Measurements from ENCODE around the gene SLC25A41. TPM values are rescaled to one million over a fixed set of nuclear protein-coding genes. Genes with fewer than 3 reads are reported as not detected.

The SLC25A41 gene
- polyA plus RNA-seq, 1 donor from 2014 or later: 3.8 TPM

DNA sequence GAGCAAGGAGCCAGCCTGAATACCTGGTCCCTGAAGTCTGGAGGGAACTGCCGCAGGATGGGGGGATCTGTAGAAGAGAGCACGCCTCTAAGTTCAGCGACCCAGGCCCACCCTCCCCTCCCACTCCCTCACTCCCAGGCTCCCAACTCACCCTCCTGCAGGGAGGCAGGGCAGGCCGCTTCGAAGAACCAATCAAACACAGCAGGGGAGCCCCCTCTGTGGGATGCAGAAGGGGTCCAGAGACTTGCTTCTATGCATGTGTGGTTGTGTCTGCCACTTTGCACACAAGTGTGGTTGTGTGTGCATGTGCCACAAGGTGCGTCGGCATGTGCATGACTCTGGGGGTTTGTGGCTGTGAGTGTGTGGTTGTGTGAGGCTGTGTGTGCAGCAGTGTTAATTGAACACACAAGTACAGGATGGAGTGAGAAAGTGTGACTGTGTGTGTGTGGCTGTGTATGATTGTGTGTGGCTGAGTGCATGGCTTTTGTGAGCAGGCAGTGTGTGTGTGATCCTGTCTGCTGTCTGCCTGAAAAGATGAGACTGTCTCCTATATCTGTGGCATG lies 46.4 kb upstream of the SLC25A41 start:
- Histone ChIP-seq H4K20me1 (ENCODE audit: insufficient read depth) (no peaks in the 10 kb centered on the region), H3F3A (ENCODE audit: insufficient read depth, low read length, poor library complexity, severe bottlenecking) (no peaks in the 10 kb centered on the region), H3K9me3 (ENCODE audit: low read length) (no peaks in the 10 kb centered on the region), H3K27ac (ENCODE audit: low read length) (no peak overlapping the region), H3K79me2 (replicated peaks; ENCODE audit: insufficient read depth, low read length) (no peaks in the 10 kb centered on the region), H3K4me3 (ENCODE audit: low read length) (no peak overlapping the region), H2AFZ (ENCODE audit: low read depth, low read length) (no peak overlapping the region), H3K9ac (ENCODE audit: low read length) (no peak overlapping the region), H3K4me2 (ENCODE audit: low read length) (no peak overlapping the region), H3K9me2 (ENCODE audit: insufficient read depth, low read length) (no peaks in the 10 kb centered on the region), H3K36me3 (ENCODE audit: insufficient read depth, low read length) (no peaks in the 10 kb centered on the region), H3K27me3 (ENCODE audit: insufficient read depth, low read depth, low read length) (peaks cover 17% of the 10 kb centered on the region)
- TF ChIP-seq POLR2AphosphoS5 (IDR thresholded peaks at IDR 0.05): no peak
- no peak for TF ChIP-seq MXI1 (conservative IDR thresholded peaks at IDR 0.05; ENCODE audit: poor library complexity, severe bottlenecking)
- no peak for TF ChIP-seq EP300 (conservative IDR thresholded peaks at IDR 0.05; ENCODE audit: poor library complexity, severe bottlenecking)
- no peak for TF ChIP-seq TAF1 (IDR thresholded peaks at IDR 0.05; ENCODE audit: low read depth)
- no peak for TF ChIP-seq RAD21 (conservative IDR thresholded peaks at IDR 0.05)
- TF ChIP-seq, protein P1, sequence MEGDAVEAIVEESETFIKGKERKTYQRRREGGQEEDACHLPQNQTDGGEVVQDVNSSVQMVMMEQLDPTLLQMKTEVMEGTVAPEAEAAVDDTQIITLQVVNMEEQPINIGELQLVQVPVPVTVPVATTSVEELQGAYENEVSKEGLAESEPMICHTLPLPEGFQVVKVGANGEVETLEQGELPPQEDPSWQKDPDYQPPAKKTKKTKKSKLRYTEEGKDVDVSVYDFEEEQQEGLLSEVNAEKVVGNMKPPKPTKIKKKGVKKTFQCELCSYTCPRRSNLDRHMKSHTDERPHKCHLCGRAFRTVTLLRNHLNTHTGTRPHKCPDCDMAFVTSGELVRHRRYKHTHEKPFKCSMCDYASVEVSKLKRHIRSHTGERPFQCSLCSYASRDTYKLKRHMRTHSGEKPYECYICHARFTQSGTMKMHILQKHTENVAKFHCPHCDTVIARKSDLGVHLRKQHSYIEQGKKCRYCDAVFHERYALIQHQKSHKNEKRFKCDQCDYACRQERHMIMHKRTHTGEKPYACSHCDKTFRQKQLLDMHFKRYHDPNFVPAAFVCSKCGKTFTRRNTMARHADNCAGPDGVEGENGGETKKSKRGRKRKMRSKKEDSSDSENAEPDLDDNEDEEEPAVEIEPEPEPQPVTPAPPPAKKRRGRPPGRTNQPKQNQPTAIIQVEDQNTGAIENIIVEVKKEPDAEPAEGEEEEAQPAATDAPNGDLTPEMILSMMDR (IDR thresholded peaks at IDR 0.05; ENCODE audit: poor library complexity, severe bottlenecking): no peak
- TF ChIP-seq EZH2 (IDR thresholded peaks at IDR 0.05; ENCODE audit: borderline replicate concordance, insufficient read depth, low read length, poor library complexity, severe bottlenecking): no peak
- TF ChIP-seq SMC3 (conservative IDR thresholded peaks at IDR 0.05; ENCODE audit: poor library complexity): no peak
- TF ChIP-seq, protein P2, sequence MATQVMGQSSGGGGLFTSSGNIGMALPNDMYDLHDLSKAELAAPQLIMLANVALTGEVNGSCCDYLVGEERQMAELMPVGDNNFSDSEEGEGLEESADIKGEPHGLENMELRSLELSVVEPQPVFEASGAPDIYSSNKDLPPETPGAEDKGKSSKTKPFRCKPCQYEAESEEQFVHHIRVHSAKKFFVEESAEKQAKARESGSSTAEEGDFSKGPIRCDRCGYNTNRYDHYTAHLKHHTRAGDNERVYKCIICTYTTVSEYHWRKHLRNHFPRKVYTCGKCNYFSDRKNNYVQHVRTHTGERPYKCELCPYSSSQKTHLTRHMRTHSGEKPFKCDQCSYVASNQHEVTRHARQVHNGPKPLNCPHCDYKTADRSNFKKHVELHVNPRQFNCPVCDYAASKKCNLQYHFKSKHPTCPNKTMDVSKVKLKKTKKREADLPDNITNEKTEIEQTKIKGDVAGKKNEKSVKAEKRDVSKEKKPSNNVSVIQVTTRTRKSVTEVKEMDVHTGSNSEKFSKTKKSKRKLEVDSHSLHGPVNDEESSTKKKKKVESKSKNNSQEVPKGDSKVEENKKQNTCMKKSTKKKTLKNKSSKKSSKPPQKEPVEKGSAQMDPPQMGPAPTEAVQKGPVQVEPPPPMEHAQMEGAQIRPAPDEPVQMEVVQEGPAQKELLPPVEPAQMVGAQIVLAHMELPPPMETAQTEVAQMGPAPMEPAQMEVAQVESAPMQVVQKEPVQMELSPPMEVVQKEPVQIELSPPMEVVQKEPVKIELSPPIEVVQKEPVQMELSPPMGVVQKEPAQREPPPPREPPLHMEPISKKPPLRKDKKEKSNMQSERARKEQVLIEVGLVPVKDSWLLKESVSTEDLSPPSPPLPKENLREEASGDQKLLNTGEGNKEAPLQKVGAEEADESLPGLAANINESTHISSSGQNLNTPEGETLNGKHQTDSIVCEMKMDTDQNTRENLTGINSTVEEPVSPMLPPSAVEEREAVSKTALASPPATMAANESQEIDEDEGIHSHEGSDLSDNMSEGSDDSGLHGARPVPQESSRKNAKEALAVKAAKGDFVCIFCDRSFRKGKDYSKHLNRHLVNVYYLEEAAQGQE (IDR thresholded peaks at IDR 0.05; ENCODE audit: borderline replicate concordance): no peak

DNA sequence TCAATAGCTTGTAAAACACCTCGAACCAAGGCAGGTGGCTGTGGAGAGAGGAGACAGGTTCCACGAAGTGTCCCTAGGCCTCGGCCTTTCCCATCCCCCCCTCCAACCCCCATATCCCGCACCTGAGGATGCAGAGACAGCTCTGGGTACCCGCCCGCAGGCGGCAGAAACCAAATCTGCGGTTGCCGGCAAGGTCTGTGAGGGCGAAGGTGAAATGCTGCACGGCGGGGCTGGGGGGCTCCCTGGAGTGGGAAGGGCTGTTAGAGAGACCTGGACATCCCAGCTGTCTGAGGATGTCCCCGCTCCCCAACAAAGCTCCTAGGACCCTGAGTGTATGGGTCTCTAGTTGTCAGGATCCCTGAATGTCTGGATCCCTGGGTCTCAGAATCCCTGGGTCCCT lies 45.3 kb upstream of the SLC25A41 start:
- Histone ChIP-seq H3K36me3 (ENCODE audit: insufficient read depth, low read length) (no peaks in the 10 kb centered on the region), H3K27me3 (ENCODE audit: insufficient read depth, low read depth, low read length) (peaks cover 17% of the 10 kb centered on the region), H4K20me1 (ENCODE audit: insufficient read depth) (no peaks in the 10 kb centered on the region), H3K9me3 (ENCODE audit: low read length) (no peaks in the 10 kb centered on the region), H3K9me2 (ENCODE audit: insufficient read depth, low read length) (no peaks in the 10 kb centered on the region), H3K79me2 (replicated peaks; ENCODE audit: insufficient read depth, low read length) (no peaks in the 10 kb centered on the region), H2AFZ (ENCODE audit: low read depth, low read length) (no peak overlapping the region), H3K27ac (ENCODE audit: low read length) (no peak overlapping the region), H3K9ac (ENCODE audit: low read length) (no peak overlapping the region), H3F3A (ENCODE audit: insufficient read depth, low read length, poor library complexity, severe bottlenecking) (no peaks in the 10 kb centered on the region), H3K4me2 (ENCODE audit: low read length) (no peak overlapping the region), H3K4me3 (ENCODE audit: low read length) (no peak overlapping the region)
- TF ChIP-seq MXI1 (conservative IDR thresholded peaks at IDR 0.05; ENCODE audit: poor library complexity, severe bottlenecking): no peak
- no peak for TF ChIP-seq EZH2 (IDR thresholded peaks at IDR 0.05; ENCODE audit: borderline replicate concordance, insufficient read depth, low read length, poor library complexity, severe bottlenecking)
- no peak for TF ChIP-seq RAD21 (conservative IDR thresholded peaks at IDR 0.05)
- no peak for TF ChIP-seq POLR2AphosphoS5 (IDR thresholded peaks at IDR 0.05)
- TF ChIP-seq, protein P2 (IDR thresholded peaks at IDR 0.05; ENCODE audit: borderline replicate concordance): no peak
- TF ChIP-seq EP300 (conservative IDR thresholded peaks at IDR 0.05; ENCODE audit: poor library complexity, severe bottlenecking): no peak
- TF ChIP-seq TAF1 (IDR thresholded peaks at IDR 0.05; ENCODE audit: low read depth): no peak
